ENCODE results near the gene RBMXL3. TPM values are rescaled to one million over a fixed set of nuclear protein-coding genes. Genes with fewer than 3 reads are reported as not detected.

RBMXL3 gene
- total RNA-seq, 5 donors from 2014 or later (not counting 1 experiment from before 2014, with no cell fraction given), result not detected

GRCh38 chrX:115183980-115184379 is 5.2 kb upstream of the RBMXL3 start:
- no peak for ATAC-seq (replicated peaks in 1 of 4)
- Histone ChIP-seq H3K9me3 (no peaks in the 10 kb centered on the region), H3K36me3 (ENCODE audit: control insufficient read depth in 2 of 2, extremely low read depth in 1 of 2, insufficient read depth in 1 of 2, low read length in 1 of 2) (no peaks in the 10 kb centered on the region), H3K4me1 (ENCODE audit: control insufficient read depth in 1 of 2, extremely low read depth in 1 of 2, insufficient read depth in 2 of 2, low read length in 2 of 2) (no peaks in the 10 kb centered on the region), H3K27me3 (replicated peaks in 1 of 2; ENCODE audit: control insufficient read depth in 2 of 2, extremely low read depth in 1 of 2, insufficient read depth in 2 of 2, low read length in 1 of 2) (no peaks in the 10 kb centered on the region), H3K27ac (ENCODE audit: low read length) (no peak overlapping the region), H3K4me3 (ENCODE audit: control insufficient read depth in 1 of 2, extremely low read depth in 1 of 2, low read length in 1 of 2) (no peak overlapping the region)
- Mint-ChIP-seq H3K4me3 (no peak overlapping the region), H3K27me3 (no peaks in the 10 kb centered on the region), H3K36me3 (no peaks in the 10 kb centered on the region), H3K4me1 (no peaks in the 10 kb centered on the region), H3K27ac (no peak overlapping the region), H3K9me3 (peaks cover 0 to 2% (median 1%) of the 10 kb centered on the region in 3 donors)
- WGBS (ENCODE audit: insufficient coverage), result no CpG with 5 or more reads among the region's 2 CpGs
- DNase-seq, result no peak
- CTCF ChIA-PET, result no interaction called here
- POLR2A ChIA-PET, result no interaction called here

DNA sequence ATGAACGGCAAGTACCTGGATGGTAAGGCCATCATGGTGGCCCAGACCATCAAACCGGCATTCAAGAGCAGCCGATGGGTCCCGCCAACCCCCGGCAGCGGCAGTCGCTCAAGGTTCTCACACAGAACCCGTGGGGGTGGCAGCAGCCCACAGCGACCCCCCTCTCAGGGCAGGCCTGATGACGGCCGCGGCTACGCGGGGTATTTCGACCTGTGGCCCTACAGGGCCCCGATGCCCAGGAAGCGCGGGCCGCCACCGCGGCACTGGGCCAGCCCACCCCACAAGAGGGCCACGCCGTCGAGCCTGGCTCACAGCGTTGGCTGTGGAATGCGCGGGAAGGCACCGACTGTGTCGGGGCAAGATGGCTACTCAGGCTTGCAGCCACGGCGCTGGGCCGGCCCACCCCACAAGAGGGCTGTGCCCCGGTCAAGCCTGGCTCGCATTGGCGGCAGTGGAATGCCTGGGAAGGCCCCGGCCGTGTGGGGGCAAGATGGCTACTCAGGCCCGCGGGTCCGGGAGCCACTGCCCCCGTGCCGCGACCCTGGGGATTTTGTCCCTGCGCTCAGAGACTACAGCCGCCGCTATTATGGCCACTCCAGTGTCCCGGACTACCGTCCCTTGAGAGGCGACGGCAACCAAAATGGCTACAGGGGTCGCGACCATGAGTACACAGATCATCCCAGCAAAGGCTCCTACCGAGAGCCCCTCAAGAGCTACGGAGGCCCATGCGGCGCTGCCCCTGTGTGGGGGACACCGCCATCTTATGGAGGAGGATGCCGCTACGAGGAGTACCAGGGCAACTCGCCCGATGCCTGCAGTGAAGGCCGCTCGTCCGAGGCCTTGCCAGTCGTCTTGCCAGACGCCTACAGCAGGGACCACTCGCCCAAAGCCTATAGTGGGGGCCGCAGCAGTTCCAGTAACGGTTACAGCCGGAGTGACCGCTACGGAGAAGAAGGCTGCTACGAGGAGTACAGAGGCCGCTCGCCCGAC is 731 bp downstream of the RBMXL3 start:
- Mint-ChIP-seq H3K27ac (no peak overlapping the region), H3K9me3 (peaks cover 0 to 6% (median 4%) of the 10 kb centered on the region in 3 donors), H3K36me3 (no peaks in the 10 kb centered on the region), H3K4me1 (no peaks in the 10 kb centered on the region), H3K4me3 (no peak overlapping the region), H3K27me3 (no peaks in the 10 kb centered on the region)
- Histone ChIP-seq H3K36me3 (ENCODE audit: control insufficient read depth in 2 of 2, extremely low read depth in 1 of 2, insufficient read depth in 1 of 2, low read length in 1 of 2) (no peaks in the 10 kb centered on the region), H3K27ac (ENCODE audit: low read length) (no peak overlapping the region), H3K9me3 (no peaks in the 10 kb centered on the region), H3K4me3 (ENCODE audit: control insufficient read depth in 1 of 2, extremely low read depth in 1 of 2, low read length in 1 of 2) (no peak overlapping the region), H3K4me1 (ENCODE audit: control insufficient read depth in 1 of 2, extremely low read depth in 1 of 2, insufficient read depth in 2 of 2, low read length in 2 of 2) (no peaks in the 10 kb centered on the region), H3K27me3 (replicated peaks in 1 of 2; ENCODE audit: control insufficient read depth in 2 of 2, extremely low read depth in 1 of 2, insufficient read depth in 2 of 2, low read length in 1 of 2) (no peaks in the 10 kb centered on the region)
- CTCF ChIA-PET, result no interaction called here
- 96% methylated on average over 22 of the region's 76 CpGs for WGBS (ENCODE audit: insufficient coverage)
- DNase-seq (no peak), ATAC-seq (replicated peaks in 1 of 4) (no peak)
- POLR2A ChIA-PET, result no interaction called here

- Histone ChIP-seq H3K4me1 (ENCODE audit: control insufficient read depth in 1 of 2, extremely low read depth in 1 of 2, insufficient read depth in 2 of 2, low read length in 2 of 2) (no peaks in the 10 kb centered on the region), H3K27ac (ENCODE audit: low read length) (no peak overlapping the region), H3K27me3 (replicated peaks in 1 of 2; ENCODE audit: control insufficient read depth in 2 of 2, extremely low read depth in 1 of 2, insufficient read depth in 2 of 2, low read length in 1 of 2) (no peaks in the 10 kb centered on the region), H3K36me3 (ENCODE audit: control insufficient read depth in 2 of 2, extremely low read depth in 1 of 2, insufficient read depth in 1 of 2, low read length in 1 of 2) (no peaks in the 10 kb centered on the region), H3K4me3 (ENCODE audit: control insufficient read depth in 1 of 2, extremely low read depth in 1 of 2, low read length in 1 of 2) (no peak overlapping the region), H3K9me3 (no peaks in the 10 kb centered on the region)
- Mint-ChIP-seq H3K36me3 (no peaks in the 10 kb centered on the region), H3K9me3 (peaks cover 0 to 6% (median 4%) of the 10 kb centered on the region in 3 donors), H3K4me1 (no peaks in the 10 kb centered on the region), H3K4me3 (no peak overlapping the region), H3K27me3 (peaks cover 0 to 6% of the 10 kb centered on the region in 2 donors), H3K27ac (no peak overlapping the region)
- ATAC-seq (replicated peaks in 1 of 4) (no peak), DNase-seq (no peak)
- WGBS (ENCODE audit: insufficient coverage), result 94% methylated on average over 38 of the region's 64 CpGs
- ChIA-PET POLR2A (no interaction called here), CTCF (no interaction called here)
Observed at GRCh38 chrX:115190636-115191489, 1.7 kb downstream of the RBMXL3 start.

- Histone ChIP-seq H3K27me3 (replicated peaks in 1 of 2; ENCODE audit: control insufficient read depth in 2 of 2, extremely low read depth in 1 of 2, insufficient read depth in 2 of 2, low read length in 1 of 2) (no peaks in the 10 kb centered on the region), H3K27ac (ENCODE audit: low read length) (no peak overlapping the region), H3K4me1 (ENCODE audit: control insufficient read depth in 1 of 2, extremely low read depth in 1 of 2, insufficient read depth in 2 of 2, low read length in 2 of 2) (no peaks in the 10 kb centered on the region), H3K9me3 (no peaks in the 10 kb centered on the region), H3K4me3 (ENCODE audit: control insufficient read depth in 1 of 2, extremely low read depth in 1 of 2, low read length in 1 of 2) (no peak overlapping the region), H3K36me3 (ENCODE audit: control insufficient read depth in 2 of 2, extremely low read depth in 1 of 2, insufficient read depth in 1 of 2, low read length in 1 of 2) (no peaks in the 10 kb centered on the region)
- Mint-ChIP-seq H3K27ac (no peak overlapping the region), H3K4me3 (no peak overlapping the region), H3K27me3 (peaks cover 0 to 8% of the 10 kb centered on the region in 2 donors), H3K36me3 (no peaks in the 10 kb centered on the region), H3K9me3 (peaks cover 0 to 6% (median 4%) of the 10 kb centered on the region in 3 donors), H3K4me1 (no peaks in the 10 kb centered on the region)
- ChIA-PET CTCF (no interaction called here), POLR2A (no interaction called here)
- 95% methylated on average over 45 of the region's 64 CpGs for WGBS (ENCODE audit: insufficient coverage)
- DNase-seq, result no peak
- ATAC-seq (replicated peaks in 1 of 4), result no peak
Observed at GRCh38 chrX:115191490-115192243, 2.5 kb downstream of the RBMXL3 start.

DNA sequence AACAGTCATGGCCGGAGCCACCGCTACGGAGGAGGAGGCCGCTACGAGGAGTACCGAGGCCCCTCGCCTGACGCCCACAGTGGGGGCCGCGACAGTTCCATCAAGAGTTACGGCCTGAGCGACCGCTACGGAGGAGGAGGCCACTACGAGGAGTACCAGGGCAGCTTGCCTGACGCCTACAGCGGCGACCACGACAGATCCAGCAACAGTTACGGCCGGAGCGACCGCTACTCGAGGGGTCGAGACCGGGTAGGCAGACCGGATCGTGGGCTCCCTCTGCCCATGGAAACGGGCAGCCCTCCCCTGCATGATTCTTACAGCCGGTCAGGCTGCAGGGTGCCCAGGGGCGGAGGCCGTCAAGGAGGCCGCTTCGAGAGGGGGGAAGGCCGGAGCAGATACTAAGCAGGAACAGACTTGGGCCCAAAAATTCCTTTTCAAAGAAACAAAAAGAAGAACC is 3.1 kb downstream of the RBMXL3 start:
- no peak overlapping the region for H3K27ac ChIP-seq (ENCODE audit: low read length)
- Mint-ChIP-seq H3K27me3 (peaks cover 0 to 11% of the 10 kb centered on the region in 2 donors), H3K4me1 (no peaks in the 10 kb centered on the region), H3K4me3 (no peak overlapping the region), H3K27ac (no peak overlapping the region), H3K36me3 (no peaks in the 10 kb centered on the region), H3K9me3 (peaks cover 0 to 6% (median 4%) of the 10 kb centered on the region in 3 donors)
- ChIA-PET POLR2A (no interaction called here), CTCF (no interaction called here)
- no peaks in the 10 kb centered on the region for H3K9me3 ChIP-seq
- no peaks in the 10 kb centered on the region for H3K27me3 ChIP-seq (replicated peaks in 1 of 2; ENCODE audit: control insufficient read depth in 2 of 2, extremely low read depth in 1 of 2, insufficient read depth in 2 of 2, low read length in 1 of 2)
- H3K36me3 ChIP-seq (ENCODE audit: control insufficient read depth in 2 of 2, extremely low read depth in 1 of 2, insufficient read depth in 1 of 2, low read length in 1 of 2), result no peaks in the 10 kb centered on the region
- H3K4me1 ChIP-seq (ENCODE audit: control insufficient read depth in 1 of 2, extremely low read depth in 1 of 2, insufficient read depth in 2 of 2, low read length in 2 of 2), result no peaks in the 10 kb centered on the region
- no peak overlapping the region for H3K4me3 ChIP-seq (ENCODE audit: control insufficient read depth in 1 of 2, extremely low read depth in 1 of 2, low read length in 1 of 2)
- DNase-seq (no peak), ATAC-seq (replicated peaks in 1 of 4) (no peak)
- 95% methylated on average over 10 of the region's 35 CpGs for WGBS (ENCODE audit: insufficient coverage)

DNA sequence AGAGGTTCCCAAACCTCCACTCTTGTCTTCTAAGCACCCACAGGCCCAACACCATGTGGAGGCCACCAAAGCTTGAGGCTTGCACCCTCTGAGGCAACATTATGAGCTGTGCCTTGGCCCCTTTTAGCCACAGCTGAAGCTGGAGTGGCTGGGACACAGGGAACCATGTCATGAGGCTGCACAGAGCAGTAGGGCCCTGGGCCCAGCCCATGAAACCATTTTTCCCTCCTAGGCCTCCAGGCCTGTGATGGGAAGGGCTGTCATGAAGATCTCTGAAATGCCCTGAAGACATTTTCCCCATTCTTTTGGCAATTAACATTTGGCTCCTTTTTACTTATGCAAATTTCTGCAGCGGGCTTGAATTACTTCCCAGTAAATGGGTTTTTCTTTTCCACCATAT is 14.8 kb downstream of the RBMXL3 start:
- Mint-ChIP-seq H3K4me1 (no peaks in the 10 kb centered on the region), H3K27me3 (no peaks in the 10 kb centered on the region), H3K4me3 (no peak overlapping the region), H3K27ac (no peak overlapping the region), H3K9me3 (peaks cover 4 to 19% (median 7%) of the 10 kb centered on the region in 3 donors), H3K36me3 (no peaks in the 10 kb centered on the region)
- Histone ChIP-seq H3K36me3 (ENCODE audit: control insufficient read depth in 2 of 2, extremely low read depth in 1 of 2, insufficient read depth in 1 of 2, low read length in 1 of 2) (no peaks in the 10 kb centered on the region), H3K9me3 (no peaks in the 10 kb centered on the region), H3K4me1 (ENCODE audit: control insufficient read depth in 1 of 2, extremely low read depth in 1 of 2, insufficient read depth in 2 of 2, low read length in 2 of 2) (no peaks in the 10 kb centered on the region), H3K27me3 (replicated peaks in 1 of 2; ENCODE audit: control insufficient read depth in 2 of 2, extremely low read depth in 1 of 2, insufficient read depth in 2 of 2, low read length in 1 of 2) (no peaks in the 10 kb centered on the region), H3K4me3 (ENCODE audit: control insufficient read depth in 1 of 2, extremely low read depth in 1 of 2, low read length in 1 of 2) (no peak overlapping the region), H3K27ac (ENCODE audit: low read length) (no peak overlapping the region)
- WGBS (ENCODE audit: insufficient coverage), result no CpG with 5 or more reads among the region's 1 CpG
- ChIA-PET POLR2A (no interaction called here), CTCF (no interaction called here)
- no peak for ATAC-seq (replicated peaks in 1 of 4)
- DNase-seq, result no peak
